Heart left ventricle (tissue), 16 donors: ENCODE results near the gene CXCL17. TPM values are rescaled to one million over a fixed set of nuclear protein-coding genes. Genes with fewer than 3 reads are reported as not detected.
A peak's percentile ranks its signal among the peaks of the same experiment; 100 is the strongest.

Experiments used
- ATAC-seq, 4 donors: fragments of 200-7000 bp; cut with Tn5 transposase; one replicate each; pipeline ENCODE4 v1.9.1; 2020 to 2022; ENCODE audit warnings: moderate library complexity in 4 of 4, mild to moderate bottlenecking in 3 of 4, moderate number of reproducible peaks in 1 of 4
- DNase-seq, 5 donors: peaks; one replicate each; pipeline ENCODE4 v3.0.0-alpha.2; 2020
- H3K27ac ChIP-seq, 12 donors: fragments of 200-600 bp; sonication (generic) in 4 of 12; one replicate each; pipeline versions ENCODE4 v1.5.0 to v1.8.0; 2016 to 2022; ENCODE audit warnings: mild to moderate bottlenecking in 2 of 12
- H3K27me3 ChIP-seq, 9 donors: fragments of 200-600 bp; sonication (generic) in 2 of 9; one replicate each; pipeline versions ENCODE4 v1.5.1 to v1.8.0; 2016 to 2022; ENCODE audit warnings: mild to moderate bottlenecking in 3 of 9
- H3K36me3 ChIP-seq, 9 donors: fragments of 200-600 bp; sonication (generic) in 2 of 9; one replicate each; pipeline versions ENCODE4 v1.5.0 to v1.8.0; 2018 to 2022; ENCODE audit warnings: mild to moderate bottlenecking in 2 of 9
- H3K4me1 ChIP-seq, 12 donors: fragments of 200-600 bp; sonication (generic) in 4 of 12; one replicate each; pipeline versions ENCODE4 v1.5.0 to v1.8.0; 2016 to 2022; ENCODE audit warnings: mild to moderate bottlenecking in 3 of 12
- H3K4me3 ChIP-seq, 12 donors: fragments of 200-600 bp; sonication (generic) in 4 of 12; one replicate each; pipeline versions ENCODE4 v1.5.0 to v1.8.0; 2017 to 2022; ENCODE audit warnings: mild to moderate bottlenecking in 9 of 12, moderate library complexity in 4 of 12
- H3K9me3 ChIP-seq, 12 donors: fragments of 200-600 bp; sonication (generic) in 4 of 12; one replicate each; pipeline versions ENCODE4 v1.5.0 to v1.8.0; 2016 to 2022; ENCODE audit warnings: mild to moderate bottlenecking in 1 of 12
- CTCF ChIP-seq, 12 donors: fragments of 200-600 bp; sonication (generic) in 4 of 12; IDR thresholded peaks; one replicate each; pipeline versions ENCODE4 v1.5.0 to v1.8.0; 2018 to 2022; ENCODE audit warnings: antibody characterized with exemption in 12 of 12, mild to moderate bottlenecking in 5 of 12
- POLR2A ChIP-seq, 2 donors: fragments of 450-650 bp; IDR thresholded peaks; one replicate each; pipeline ENCODE4 v1.6.1; 2017; ENCODE audit warnings: antibody characterized with exemption in 2 of 2, mild to moderate bottlenecking in 2 of 2, moderate library complexity in 2 of 2
- WGBS, 4 donors: extraction: QIAGEN DNeasy Blood & Tissue Kit in 2 of 4; methylation state at CpG; one replicate each; pipeline versions ENCODE4 v1.1.5 to v1.1.7; 2013 to 2018; 5-methylcytosine and 5-hydroxymethylcytosine counted together
- intact Hi-C, 10 donors: fragments of 100-400 bp; cut with DNase I; formaldehyde crosslinking; loops; one replicate each; pipeline versions ENCODE4 v1.11.1 to v1.14.2; 2022
- polyA plus RNA-seq, 2 donors: library from polyadenylated mRNA; stranded (reverse); fragments of 200-250 nt; gene quantifications; one replicate each; pipeline ENCODE4 v1.2.3, GENCODE V29; 2013
- total RNA-seq, 9 donors: library from RNA; depleted of rRNA in 2 of 9; stranded (reverse); fragments of >200 nt in 2 of 9; fragmentation: NEBNext Ultra II Directional in 3 of 9; extraction: Animal tissue kit (Norgen Biotek cat#: 25700) in 3 of 9; gene quantifications; one replicate each; pipeline versions ENCODE4 v1.1.0 to v1.2.4, GENCODE V29; 2016 to 2023
- donor health status: ischemic (EF 13 %, LVEDD 7.1; RV severe dilation, severe dysfunction).
- donor health status: healthy with polysubstance abuse.
- donor health status: DM: no; HTN: yes; CAD: no.
- donor health status: DM: no; HTN: no; CAD: no.
- donor health status: ischemic (EF 25% LVEDD 6.9; RV normal size, moderate dysfunction).
- donor health status: ischemic (EF 25% LVEDD 5.7; RV mildly dilated, moderate dysfunction).
- donor health status: healthy.
- donor health status: DM: yes; HTN: yes; CAD: no.
- donor health status: ischemic (EF 35%, LVEDD 5.7; RV mildly dilated, moderate dysfunction).
- donor health status: nonischemic (EF 11% LVEDD 7.7; RV severe dilation, severe dysfunction).
- donor health status: DM: yes; HTN: yes; CAD: no.
- donor health status: PGD.
- donor health status: ischemic (EF 29% LVEDD 5.4; RV normal size, mild dysfunction).
- donor health status: nonischemic (EF 23%, LVEDD 6.1; RV moderate dilation, normal function).

The CXCL17 gene
- total and polyA plus RNA-seq, 11 donors, result not detected

DNA sequence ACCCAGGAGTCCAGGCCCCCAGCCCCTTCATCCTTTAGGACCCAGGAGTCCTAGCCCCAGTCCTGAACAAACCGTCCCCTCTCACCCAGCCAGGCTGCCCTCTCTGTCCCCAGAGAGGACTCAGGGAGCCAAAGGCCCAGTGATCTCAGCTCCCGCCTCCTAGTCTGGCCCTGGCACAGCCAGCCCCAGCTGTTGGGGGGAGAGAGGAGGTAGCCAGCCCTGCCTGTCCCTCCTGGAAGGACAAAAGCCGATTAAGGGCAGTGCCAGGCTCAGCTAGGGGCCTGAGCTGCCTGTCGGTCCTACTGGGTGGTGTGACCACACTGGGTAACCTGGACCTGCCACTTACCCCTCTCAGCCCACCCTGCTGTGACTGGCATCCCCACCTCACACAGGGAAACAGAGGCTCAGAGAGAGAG lies 30.1 kb downstream of the CXCL17 start:
- no peak overlapping the region for H3K4me3 ChIP-seq
- H3K27ac ChIP-seq, result peak overlapping the region in 9 of 12 donors; percentile 42 to 76 (median 53)
- peaks cover 4 to 40% (median 22%) of the 10 kb centered on the region in 12 donors for H3K4me1 ChIP-seq
- DNase-seq, result peak in 3 of 5 donors; percentile 53 to 69 (median 60)
- H3K27me3 ChIP-seq, result no peaks in the 10 kb centered on the region
- WGBS, 4 donors, result 50 to 73% (median 55%) methylated on average over 1 to 4 of the region's 4 CpGs
- peaks cover 0 to 32% (median 18%) of the 10 kb centered on the region in 9 donors for H3K36me3 ChIP-seq
- intact Hi-C loops, result no loop called here
- peak; percentile 65 to 81 (median 74) for ATAC-seq
- TF ChIP-seq CTCF (IDR thresholded peaks at IDR 0.05) (no peak), POLR2A (IDR thresholded peaks at IDR 0.05) (no peak)
- no peaks in the 10 kb centered on the region for H3K9me3 ChIP-seq

- Histone ChIP-seq H3K4me3 (no peak overlapping the region), H3K27ac (peak overlapping the region in 8 of 12 donors; percentile 42 to 76 (median 54)), H3K4me1 (peaks cover 4 to 40% (median 22%) of the 10 kb centered on the region in 12 donors), H3K9me3 (no peaks in the 10 kb centered on the region), H3K36me3 (peaks cover 0 to 36% (median 18%) of the 10 kb centered on the region in 9 donors), H3K27me3 (no peaks in the 10 kb centered on the region)
- TF ChIP-seq POLR2A (IDR thresholded peaks at IDR 0.05) (no peak), CTCF (IDR thresholded peaks at IDR 0.05) (no peak)
- WGBS, 4 donors, result 80 to 85% (median 84%) methylated on average over 7 of the region's 7 CpGs
- DNase-seq, result peak in 1 of 5 donors; percentile 56
- ATAC-seq, result peak in 3 of 4 donors; percentile 11 to 17 (median 15)
- intact Hi-C loops, result no loop called here
Observed at GRCh38 chr19:42412227-42412626, 30.5 kb downstream of the CXCL17 start.

GRCh38 chr19:42411581-42412178 lies 31.1 kb downstream of the CXCL17 start:
- Histone ChIP-seq H3K36me3 (peaks cover 0 to 42% (median 18%) of the 10 kb centered on the region in 9 donors), H3K4me3 (no peak overlapping the region), H3K4me1 (peaks cover 4 to 40% (median 22%) of the 10 kb centered on the region in 12 donors), H3K27me3 (no peaks in the 10 kb centered on the region), H3K9me3 (no peaks in the 10 kb centered on the region), H3K27ac (peak overlapping the region in 3 of 12 donors; percentile 42 to 79 (median 50))
- WGBS, 4 donors, result 92 to 98% (median 96%) methylated on average over 8 of the region's 8 CpGs
- TF ChIP-seq POLR2A (IDR thresholded peaks at IDR 0.05) (no peak), CTCF (IDR thresholded peaks at IDR 0.05) (no peak)
- intact Hi-C loops, result no loop called here
- peak in 1 of 5 donors; percentile 31 for DNase-seq
- ATAC-seq, result no peak

DNA sequence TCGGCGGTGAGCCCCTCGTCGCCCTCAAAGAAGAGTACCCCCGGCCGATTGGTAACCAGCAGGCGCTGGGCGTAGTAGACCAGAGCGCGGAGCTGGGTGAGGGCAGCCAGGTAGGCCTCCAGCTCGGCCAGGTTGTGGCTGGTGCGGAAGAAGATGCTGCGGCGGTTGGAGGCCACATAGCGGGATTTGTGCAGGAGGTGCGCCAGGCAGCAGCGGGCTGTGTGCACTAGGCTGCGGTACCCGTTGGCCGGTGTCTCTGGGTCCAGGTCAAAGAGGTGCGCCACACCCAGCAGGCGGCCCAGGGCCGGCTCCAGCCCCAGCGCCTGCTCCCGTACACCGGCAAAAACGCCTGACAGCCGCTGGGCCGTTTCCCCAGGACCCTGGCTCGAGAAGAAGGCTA lies 32.4 kb downstream of the CXCL17 start:
- Histone ChIP-seq H3K4me1 (peaks cover 4 to 40% (median 22%) of the 10 kb centered on the region in 12 donors), H3K4me3 (no peak overlapping the region), H3K9me3 (no peaks in the 10 kb centered on the region), H3K36me3 (peaks cover 0 to 52% (median 19%) of the 10 kb centered on the region in 9 donors), H3K27ac (peak overlapping the region in 1 of 12 donors; percentile 79), H3K27me3 (no peaks in the 10 kb centered on the region)
- DNase-seq, result peak in 1 of 5 donors; percentile 51
- no peak for ATAC-seq
- 93 to 96% (median 96%) methylated on average over 28 to 30 of the region's 30 CpGs for WGBS, 4 donors
- TF ChIP-seq POLR2A (IDR thresholded peaks at IDR 0.05) (no peak), CTCF (IDR thresholded peaks at IDR 0.05) (no peak)
- intact Hi-C loops, result no loop called here
